CD14-positive monocyte (primary cell): Measurements from ENCODE around the gene ICE1. TPM values are rescaled to one million over a fixed set of nuclear protein-coding genes. Genes with fewer than 3 reads are reported as not detected.
A peak's percentile ranks its signal among the peaks of the same experiment; 100 is the strongest.

Source experiments
- DNase-seq, 3 donors: peaks; one replicate each; pipeline ENCODE4 v3.0.0-alpha.2; 2011 to 2022
- H2AFZ ChIP-seq: 2 replicates; pipeline ENCODE4 v1.6.0; 2012; ENCODE audit warnings: mild to moderate bottlenecking, low read depth, low read length, inconsistent platforms; ENCODE audit not compliant: insufficient read depth, poor library complexity, severe bottlenecking
- H3K27ac ChIP-seq, 2 donors: 1 replicate in 1 of 2; 2 replicates in 1 of 2; pipeline ENCODE4 v1.5.1; 2012 to 2013; ENCODE audit warnings: low read length in 2 of 2, control low read depth in 1 of 2, inconsistent platforms in 1 of 2, low read depth in 1 of 2, mild to moderate bottlenecking in 1 of 2
- H3K27me3 ChIP-seq, 2 donors: one replicate each; pipeline versions ENCODE4 v1.6.0 to v1.6.1; 2011 to 2013; ENCODE audit warnings: low read length in 2 of 2; ENCODE audit not compliant: control insufficient read depth in 2 of 2, insufficient read depth in 2 of 2
- H3K36me3 ChIP-seq, 2 donors: replicated peaks in 1 of 2; 1 replicate in 1 of 2; 2 replicates in 1 of 2; pipeline versions ENCODE4 v1.5.1 to v1.6.1; 2012 to 2013; ENCODE audit warnings: low read length in 2 of 2, control low read depth in 1 of 2, inconsistent platforms in 1 of 2, mild to moderate bottlenecking in 1 of 2; ENCODE audit not compliant: insufficient read depth in 2 of 2, control insufficient read depth in 1 of 2
- H3K4me1 ChIP-seq, 2 donors: 1 replicate in 1 of 2; 2 replicates in 1 of 2; pipeline versions ENCODE4 v1.5.1 to v1.6.1; 2012 to 2013; ENCODE audit warnings: low read length in 2 of 2, control low read depth in 1 of 2, inconsistent platforms in 1 of 2, mild to moderate bottlenecking in 1 of 2, moderate library complexity in 1 of 2; ENCODE audit not compliant: insufficient read depth in 2 of 2, control insufficient read depth in 1 of 2
- H3K4me2 ChIP-seq: replicated peaks from 2 replicates; pipeline ENCODE3; 2012; ENCODE audit warnings: low read length, moderate library complexity, mild to moderate bottlenecking; ENCODE audit not compliant: poor library complexity, severe bottlenecking; ENCODE audit errors: extremely low read depth
- H3K4me3 ChIP-seq, 3 experiments: fragments of 200-600 bp in 1 of 3; sonication (generic) in 1 of 3; replicated peaks in 1 of 3; 1 replicate in 2 of 3; 2 replicates in 1 of 3; pipeline ENCODE4 v1.5.1; 2011 to 2013; ENCODE audit warnings: low read length in 3 of 3, mild to moderate bottlenecking in 3 of 3, control low read depth in 2 of 3, low read depth in 2 of 3, inconsistent platforms in 1 of 3, moderate library complexity in 1 of 3
- H3K79me2 ChIP-seq: 2 replicates; pipeline ENCODE4 v1.6.0; 2012; ENCODE audit warnings: mild to moderate bottlenecking, control low read depth, inconsistent platforms, low read length, moderate library complexity; ENCODE audit not compliant: insufficient read depth
- H3K9ac ChIP-seq: 2 replicates; pipeline ENCODE4 v1.6.0; 2017; ENCODE audit warnings: low read length, mild to moderate bottlenecking; ENCODE audit not compliant: insufficient read depth, poor library complexity, severe bottlenecking
- H3K9me3 ChIP-seq, 2 donors: replicated peaks in 1 of 2; 1 replicate in 1 of 2; 2 replicates in 1 of 2; pipeline versions ENCODE4 v1.5.1 to v1.6.1; 2012 to 2013; ENCODE audit warnings: low read length in 2 of 2, control low read depth in 1 of 2; ENCODE audit not compliant: control insufficient read depth in 1 of 2, insufficient read depth in 1 of 2
- H4K20me1 ChIP-seq: 2 replicates; pipeline ENCODE4 v1.6.0; 2012; ENCODE audit warnings: mild to moderate bottlenecking, low read length, control low read depth, moderate library complexity; ENCODE audit not compliant: insufficient read depth
- H3K27ac Mint-ChIP-seq, 7 donors: one replicate each; pipeline ENCODE4 v1.8.0; 2020; ENCODE audit warnings: mild to moderate bottlenecking in 7 of 7, mixed read lengths in 7 of 7, moderate library complexity in 6 of 7, inconsistent platforms in 2 of 7
- H3K27me3 Mint-ChIP-seq, 3 donors: one replicate each; pipeline ENCODE4 v1.8.0; 2021 to 2022; ENCODE audit warnings: low read depth in 3 of 3, mild to moderate bottlenecking in 3 of 3, mixed read lengths in 3 of 3, moderate library complexity in 3 of 3, inconsistent platforms in 1 of 3
- H3K36me3 Mint-ChIP-seq, 2 donors: one replicate each; pipeline ENCODE4 v1.8.0; 2020; ENCODE audit warnings: mixed read lengths in 2 of 2, inconsistent platforms in 1 of 2, mild to moderate bottlenecking in 1 of 2
- H3K4me1 Mint-ChIP-seq: one replicate; pipeline ENCODE4 v1.8.0; 2020; ENCODE audit warnings: mild to moderate bottlenecking, mixed read lengths
- H3K4me3 Mint-ChIP-seq, 2 donors: one replicate each; pipeline ENCODE4 v1.8.0; 2020; ENCODE audit warnings: mild to moderate bottlenecking in 2 of 2, mixed read lengths in 2 of 2, moderate library complexity in 1 of 2
- H3K9me3 Mint-ChIP-seq, 7 donors: one replicate each; pipeline ENCODE4 v1.8.0; 2020 to 2022; ENCODE audit warnings: mixed read lengths in 7 of 7, mild to moderate bottlenecking in 6 of 7, moderate library complexity in 6 of 7, inconsistent platforms in 2 of 7
- WGBS: methylation state at CpG from one replicate; pipeline ENCODE4 v1.1.5; 2013; ENCODE audit warnings: missing lambda C conversion rate; ENCODE audit not compliant: insufficient coverage; 5-methylcytosine and 5-hydroxymethylcytosine counted together
- intact Hi-C, 2 donors: fragments of 100-400 bp; cut with micrococcal nuclease; formaldehyde crosslinking; loops; one replicate each; pipeline versions ENCODE4 v1.15.0 to v1.15.1; 2023
- polyA plus RNA-seq, 3 donors: library from polyadenylated mRNA; depleted of rRNA in 1 of 3; unstranded in 2 of 3; stranded (reverse) in 1 of 3; fragments of 300-500 nt in 2 of 3; fragments of >200 nt in 1 of 3; fragmentation: Illumina TruSeq in 2 of 3; gene quantifications; 1 replicate in 2 of 3; 2 replicates in 1 of 3; pipeline ENCODE4 v1.2.3, GENCODE V29; 2012 to 2021
- TF ChIP-seq, protein P1 (sequence below): fragments of 200-600 bp; IDR thresholded peaks from one replicate; pipeline ENCODE4 v1.8.0; 2022; ENCODE audit warnings: antibody characterized with exemption, mild to moderate bottlenecking

ICE1 gene
- polyA plus RNA-seq, 3 donors = 2.4 to 8.2 (median 6.4) TPM

DNA sequence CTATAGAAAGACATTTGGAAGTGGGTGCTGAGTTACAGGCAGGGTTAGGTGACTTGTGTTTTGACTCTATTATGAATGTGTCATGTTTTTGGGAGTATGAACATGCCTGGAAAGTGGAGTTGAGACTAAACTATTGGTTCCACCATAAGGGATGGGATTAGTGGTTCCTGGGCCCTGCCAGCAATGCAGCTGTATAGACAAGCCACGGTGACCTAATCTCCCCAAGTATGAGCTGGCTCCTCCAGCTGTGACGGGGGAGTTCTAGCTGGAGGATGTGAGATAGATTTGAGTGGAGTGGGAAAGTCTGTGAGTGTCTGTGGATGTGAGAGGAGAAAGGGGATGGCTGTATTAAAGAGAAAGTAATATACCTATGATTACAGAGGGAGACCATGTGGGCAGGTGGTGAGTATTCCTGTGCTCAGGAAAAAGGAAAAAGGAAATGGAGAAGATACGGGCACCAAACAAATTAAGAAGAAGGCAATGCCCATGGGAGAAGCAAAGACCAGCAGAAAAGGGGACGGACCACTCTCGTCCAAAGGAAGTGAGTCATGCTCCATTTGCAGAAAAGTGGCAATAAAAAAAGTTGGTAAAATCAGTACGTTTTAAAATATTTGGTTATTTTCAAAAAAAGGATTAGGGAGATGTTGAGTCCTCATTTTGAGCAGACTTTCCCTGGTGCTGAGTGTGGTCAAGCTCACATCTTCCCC, 48.3 kb upstream of the ICE1 start:
- no peak overlapping the region for H3K27ac Mint-ChIP-seq
- intact Hi-C loops = no loop called here
- WGBS = 81% methylated on average over 3 of the region's 6 CpGs
- no peaks in the 10 kb centered on the region for H3K4me1 ChIP-seq
- H3K4me1 Mint-ChIP-seq = no peaks in the 10 kb centered on the region
- DNase-seq = no peak
- H3K9me3 Mint-ChIP-seq = peaks cover 6 to 34% (median 16%) of the 10 kb centered on the region in 7 donors
- no peak overlapping the region for H3K4me2 ChIP-seq
- peaks cover 0 to 23% of the 10 kb centered on the region in 2 donors for H3K9me3 ChIP-seq
- H3K4me3 ChIP-seq = no peak overlapping the region
- no peaks in the 10 kb centered on the region for H3K36me3 ChIP-seq
- no peaks in the 10 kb centered on the region for H4K20me1 ChIP-seq
- H3K27me3 Mint-ChIP-seq = peaks cover 0 to 2% (median 0%) of the 10 kb centered on the region in 3 donors
- H2AFZ ChIP-seq = no peak overlapping the region
- H3K4me3 Mint-ChIP-seq = peak overlapping the region in 1 of 2 donors; percentile 2
- TF ChIP-seq, protein P1, sequence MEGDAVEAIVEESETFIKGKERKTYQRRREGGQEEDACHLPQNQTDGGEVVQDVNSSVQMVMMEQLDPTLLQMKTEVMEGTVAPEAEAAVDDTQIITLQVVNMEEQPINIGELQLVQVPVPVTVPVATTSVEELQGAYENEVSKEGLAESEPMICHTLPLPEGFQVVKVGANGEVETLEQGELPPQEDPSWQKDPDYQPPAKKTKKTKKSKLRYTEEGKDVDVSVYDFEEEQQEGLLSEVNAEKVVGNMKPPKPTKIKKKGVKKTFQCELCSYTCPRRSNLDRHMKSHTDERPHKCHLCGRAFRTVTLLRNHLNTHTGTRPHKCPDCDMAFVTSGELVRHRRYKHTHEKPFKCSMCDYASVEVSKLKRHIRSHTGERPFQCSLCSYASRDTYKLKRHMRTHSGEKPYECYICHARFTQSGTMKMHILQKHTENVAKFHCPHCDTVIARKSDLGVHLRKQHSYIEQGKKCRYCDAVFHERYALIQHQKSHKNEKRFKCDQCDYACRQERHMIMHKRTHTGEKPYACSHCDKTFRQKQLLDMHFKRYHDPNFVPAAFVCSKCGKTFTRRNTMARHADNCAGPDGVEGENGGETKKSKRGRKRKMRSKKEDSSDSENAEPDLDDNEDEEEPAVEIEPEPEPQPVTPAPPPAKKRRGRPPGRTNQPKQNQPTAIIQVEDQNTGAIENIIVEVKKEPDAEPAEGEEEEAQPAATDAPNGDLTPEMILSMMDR = no peak
- no peak overlapping the region for H3K9ac ChIP-seq
- H3K36me3 Mint-ChIP-seq = no peaks in the 10 kb centered on the region
- no peak overlapping the region for H3K27ac ChIP-seq
- no peaks in the 10 kb centered on the region for H3K79me2 ChIP-seq
- no peaks in the 10 kb centered on the region for H3K27me3 ChIP-seq

DNA sequence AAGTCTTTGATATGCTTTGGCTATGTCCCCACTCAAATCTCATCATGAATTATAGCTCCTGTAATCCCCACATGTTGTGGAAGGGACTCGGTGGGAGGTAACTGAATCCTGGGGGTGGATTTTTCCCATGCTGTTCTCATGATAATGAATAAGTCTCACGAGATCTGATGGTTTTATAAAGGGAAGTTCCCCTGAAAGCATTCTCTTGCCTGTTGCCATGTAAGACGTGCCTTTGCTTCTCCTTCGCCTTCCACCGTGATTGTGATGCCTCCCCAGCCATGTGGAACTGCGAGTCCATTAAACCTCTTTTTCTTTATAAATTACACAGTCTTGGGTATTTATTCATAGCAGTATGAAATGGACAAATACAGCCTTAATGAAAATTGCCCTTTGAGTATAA, 44.7 kb upstream of the ICE1 start:
- DNase-seq = no peak
- Mint-ChIP-seq H3K4me3 (no peak overlapping the region), H3K27me3 (peaks cover 0 to 2% (median 0%) of the 10 kb centered on the region in 3 donors), H3K27ac (no peak overlapping the region), H3K36me3 (no peaks in the 10 kb centered on the region), H3K9me3 (peaks cover 3 to 31% (median 13%) of the 10 kb centered on the region in 7 donors), H3K4me1 (no peaks in the 10 kb centered on the region)
- no CpG with 5 or more reads among the region's 6 CpGs for WGBS
- H3K9me3 ChIP-seq = peaks cover 0 to 20% of the 10 kb centered on the region in 2 donors
- TF ChIP-seq, protein P1 = no peak
- H3K4me1 ChIP-seq = no peaks in the 10 kb centered on the region
- H3K79me2 ChIP-seq = no peaks in the 10 kb centered on the region
- no peaks in the 10 kb centered on the region for H3K36me3 ChIP-seq
- H3K27ac ChIP-seq = no peak overlapping the region
- H3K27me3 ChIP-seq = no peaks in the 10 kb centered on the region
- H4K20me1 ChIP-seq = no peaks in the 10 kb centered on the region
- H3K4me2 ChIP-seq = no peak overlapping the region
- intact Hi-C loops = no loop called here
- H2AFZ ChIP-seq = no peak overlapping the region
- H3K4me3 ChIP-seq = no peak overlapping the region
- H3K9ac ChIP-seq = no peak overlapping the region
